ENCODE measurements around the gene ZNF701.
A peak's percentile ranks its signal among the peaks of the same experiment; 100 is the strongest.
"Not testable (repeated sequence)": the region's sequence is repeated elsewhere in the genome, so short reads cannot be mapped to it uniquely, and the experiment has no call there.

ZNF701 gene

DNA sequence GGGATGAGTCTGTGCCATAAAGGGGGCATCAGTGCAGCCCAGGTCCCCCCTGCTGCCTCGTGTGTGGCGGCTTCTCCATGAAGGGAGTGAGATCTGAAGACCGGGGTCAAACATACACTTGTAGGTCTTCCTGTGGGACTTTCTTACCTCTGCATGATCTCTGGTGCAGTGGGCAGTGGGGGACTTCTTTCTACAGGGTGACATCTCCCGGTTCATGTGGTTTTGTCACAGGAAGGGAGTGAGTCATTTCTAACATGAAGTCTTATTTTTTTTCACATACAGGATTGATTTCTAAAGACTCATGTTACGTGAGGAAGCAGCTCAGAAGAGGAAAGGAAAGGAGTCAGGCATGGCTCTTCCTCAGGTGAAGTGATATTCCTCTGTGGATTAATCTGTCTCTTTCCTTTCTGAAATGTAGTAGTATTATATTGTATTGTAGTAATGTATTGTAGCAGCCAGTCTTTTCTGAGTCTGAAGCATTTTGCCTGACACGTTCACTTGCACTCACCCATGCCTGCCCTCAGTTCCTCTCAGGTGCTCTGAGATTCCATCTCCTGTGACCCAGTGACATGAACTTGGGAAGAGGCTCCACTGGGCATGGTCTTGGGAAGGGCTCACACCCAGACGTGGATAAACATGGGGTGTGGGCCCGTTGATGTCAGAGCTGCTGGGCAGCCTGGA is 27.0 kb upstream of the ZNF701 start:
- no peak for TF ChIP-seq JUND (IDR thresholded peaks at IDR 0.05; ENCODE audit: low read depth)
- no peak for DNase-seq (ENCODE audit: low read depth in 1 of 2, low spot score in 1 of 2)
- in situ Hi-C loops (cut with HindIII; ENCODE audit: low pct_unique_long_range_greater_than_20kb, low sequenced_read_pairs), result no loop called here

GRCh38 chr19:52554216-52554971 is 15.7 kb upstream of the ZNF701 start:
- no peak for DNase-seq (ENCODE audit: low read depth in 1 of 2, low spot score in 1 of 2)
- in situ Hi-C loops (cut with HindIII; ENCODE audit: low pct_unique_long_range_greater_than_20kb, low sequenced_read_pairs), result no loop called here
- TF ChIP-seq JUND (IDR thresholded peaks at IDR 0.05; ENCODE audit: low read depth), result no peak

GRCh38 chr19:52557231-52557995 is 12.7 kb upstream of the ZNF701 start:
- in situ Hi-C loops (cut with HindIII; ENCODE audit: low pct_unique_long_range_greater_than_20kb, low sequenced_read_pairs), result no loop called here
- TF ChIP-seq JUND (IDR thresholded peaks at IDR 0.05; ENCODE audit: low read depth), result no peak

DNA sequence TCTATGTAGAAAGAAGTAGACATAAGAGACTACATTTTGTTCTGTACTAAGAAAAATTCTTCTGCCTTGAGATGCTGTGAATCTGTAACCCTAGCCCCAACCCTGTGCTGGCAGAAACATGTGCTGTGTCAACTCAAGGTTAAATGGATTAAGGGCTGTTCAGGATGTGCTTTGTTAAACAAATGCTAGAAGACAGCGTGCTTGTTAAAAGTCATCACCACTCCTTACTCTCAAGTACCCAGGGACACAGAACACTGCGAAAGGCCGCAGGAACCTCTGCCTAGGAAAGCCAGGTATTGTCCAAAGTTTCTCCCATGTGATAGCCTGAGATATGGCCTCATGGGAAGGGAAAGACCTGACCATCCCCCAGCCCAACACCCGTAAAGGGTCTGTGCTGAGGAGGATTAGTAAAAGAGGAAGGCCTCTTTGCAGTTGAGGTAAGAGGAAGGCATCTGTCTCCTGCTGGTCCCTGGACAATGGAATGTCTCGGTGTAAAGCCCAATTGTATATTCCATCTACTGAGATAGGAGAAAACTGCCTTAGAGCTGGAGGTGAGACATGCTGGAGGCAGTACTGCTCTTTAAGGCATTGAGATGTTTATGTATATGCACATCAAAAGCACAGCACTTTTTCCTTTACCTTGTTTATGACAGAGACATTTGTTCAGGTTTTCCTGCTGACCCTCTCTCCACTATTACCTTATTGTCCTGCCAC is 11.2 kb upstream of the ZNF701 start:
- DNase-seq (ENCODE audit: low read depth in 1 of 2, low spot score in 1 of 2); in situ Hi-C loops (cut with HindIII; ENCODE audit: low pct_unique_long_range_greater_than_20kb, low sequenced_read_pairs): not testable (repeated sequence)

More at GRCh38 chr19:52557231-52557995, 12.7 kb upstream of the ZNF701 start:
- no peak for DNase-seq (ENCODE audit: low read depth in 1 of 2, low spot score in 1 of 2)

DNA sequence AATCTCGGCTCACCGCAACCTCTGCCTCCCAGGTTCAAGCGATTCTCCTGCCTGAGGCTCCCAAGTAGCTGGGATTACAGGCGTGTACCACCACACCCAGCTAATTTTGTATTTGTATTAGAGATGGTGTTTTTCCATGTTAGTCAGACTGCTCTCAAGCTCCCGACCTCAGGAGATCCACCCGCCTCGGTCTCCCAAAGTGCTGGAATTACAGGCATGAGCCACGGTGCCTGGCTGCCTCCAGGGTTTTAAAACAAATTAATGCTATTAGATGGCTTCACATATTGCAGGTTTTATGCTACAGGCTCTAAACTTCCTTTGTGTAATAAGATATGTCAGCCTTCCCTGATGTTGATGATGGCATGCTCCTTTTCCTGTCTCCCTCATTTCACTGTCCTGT is 8.5 kb upstream of the ZNF701 start:
- in situ Hi-C loops (cut with HindIII; ENCODE audit: low pct_unique_long_range_greater_than_20kb, low sequenced_read_pairs); DNase-seq (ENCODE audit: low read depth in 1 of 2, low spot score in 1 of 2): not testable (repeated sequence)

GRCh38 chr19:52566121-52566520 is 4.0 kb upstream of the ZNF701 start:
- in situ Hi-C loops (cut with HindIII; ENCODE audit: low pct_unique_long_range_greater_than_20kb, low sequenced_read_pairs), result no loop called here
- TF ChIP-seq JUND (IDR thresholded peaks at IDR 0.05; ENCODE audit: low read depth), result no peak
- no peak for DNase-seq (ENCODE audit: low read depth in 1 of 2, low spot score in 1 of 2)

DNA sequence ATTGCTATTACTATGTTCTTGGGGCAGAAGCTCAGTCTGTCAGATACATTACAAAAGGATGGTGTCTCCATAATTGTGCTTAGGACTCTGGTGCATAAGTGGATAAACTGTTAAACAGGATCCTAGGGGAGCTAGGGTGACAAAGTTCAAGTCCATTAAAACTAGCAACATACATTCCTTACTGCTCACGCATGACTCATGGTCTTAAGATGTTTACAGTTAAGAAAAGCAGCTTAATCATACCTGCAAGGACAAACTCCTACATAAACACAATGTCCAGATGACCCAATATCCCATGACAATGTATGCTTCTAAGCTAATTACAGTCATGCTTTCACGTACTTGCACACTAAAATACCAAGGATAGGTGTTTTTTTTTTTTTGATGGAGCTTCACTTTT is 3.5 kb upstream of the ZNF701 start:
- in situ Hi-C loops (cut with HindIII; ENCODE audit: low pct_unique_long_range_greater_than_20kb, low sequenced_read_pairs), result no loop called here
- no peak for TF ChIP-seq JUND (IDR thresholded peaks at IDR 0.05; ENCODE audit: low read depth)
- peak in 1 of 2 experiments; percentile 30 for DNase-seq (ENCODE audit: low read depth in 1 of 2, low spot score in 1 of 2)

GRCh38 chr19:52567921-52568320 is 2.2 kb upstream of the ZNF701 start:
- no peak for TF ChIP-seq JUND (IDR thresholded peaks at IDR 0.05; ENCODE audit: low read depth)
- no peak for DNase-seq (ENCODE audit: low read depth in 1 of 2, low spot score in 1 of 2)
- in situ Hi-C loops (cut with HindIII; ENCODE audit: low pct_unique_long_range_greater_than_20kb, low sequenced_read_pairs), result no loop called here

- in situ Hi-C loops (cut with HindIII; ENCODE audit: low pct_unique_long_range_greater_than_20kb, low sequenced_read_pairs), result not testable (repeated sequence)
Measured at GRCh38 chr19:52569638-52569999, 468 bp upstream of the ZNF701 start.

GRCh38 chr19:52584736-52585440 is 14.8 kb downstream of the ZNF701 start:
- in situ Hi-C loops (cut with HindIII; ENCODE audit: low pct_unique_long_range_greater_than_20kb, low sequenced_read_pairs), result no loop called here
- no peak for TF ChIP-seq JUND (IDR thresholded peaks at IDR 0.05; ENCODE audit: low read depth)
- DNase-seq (ENCODE audit: low read depth in 1 of 2, low spot score in 1 of 2), result no peak

More at GRCh38 chr19:52569638-52569999, 468 bp upstream of the ZNF701 start:
- peak; percentile 19 to 75 for DNase-seq (ENCODE audit: low read depth in 1 of 2, low spot score in 1 of 2)

DNA sequence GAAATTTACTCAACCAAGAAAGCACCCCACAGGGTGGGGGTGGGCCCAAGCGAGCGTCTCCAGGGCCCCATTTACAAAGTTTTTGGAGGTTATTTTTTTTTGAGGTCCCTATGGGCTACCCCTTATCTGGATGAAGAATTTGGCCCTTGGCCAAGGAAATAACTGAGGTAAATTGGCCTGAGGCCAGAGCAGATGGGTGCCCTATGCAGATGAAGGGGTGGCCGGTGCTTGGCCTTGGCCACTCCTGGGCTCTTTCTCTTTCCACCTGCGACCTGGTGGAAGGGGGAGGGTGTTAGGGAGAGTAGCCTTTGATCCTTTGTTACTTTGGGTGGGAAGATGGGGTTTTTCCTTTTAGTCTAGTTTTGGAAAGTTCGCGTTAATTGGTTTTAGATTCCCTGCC is 15.5 kb downstream of the ZNF701 start:
- in situ Hi-C loops (cut with HindIII; ENCODE audit: low pct_unique_long_range_greater_than_20kb, low sequenced_read_pairs), result no loop called here
- no peak for TF ChIP-seq JUND (IDR thresholded peaks at IDR 0.05; ENCODE audit: low read depth)
- no peak for DNase-seq (ENCODE audit: low read depth in 1 of 2, low spot score in 1 of 2)

DNA sequence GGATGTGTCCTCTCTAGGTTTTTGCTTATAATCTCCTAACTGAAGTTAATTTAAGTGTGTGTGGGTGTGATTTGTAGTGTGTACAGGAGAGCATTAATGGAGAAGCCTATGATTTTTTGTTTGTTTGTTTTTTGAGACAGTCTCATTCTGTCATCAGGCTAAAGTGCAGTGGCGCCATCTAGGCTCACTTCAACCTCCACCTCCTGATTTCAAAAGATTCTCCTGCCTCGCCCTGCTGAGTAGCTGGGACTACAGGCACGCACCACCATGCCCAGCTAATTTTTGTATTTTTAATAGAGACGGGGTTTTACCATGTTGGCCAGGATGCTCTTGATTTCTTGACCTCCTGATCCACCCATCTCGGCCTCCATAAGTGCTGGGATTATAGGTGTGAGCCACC is 20.6 kb downstream of the ZNF701 start:
- in situ Hi-C loops (cut with HindIII; ENCODE audit: low pct_unique_long_range_greater_than_20kb, low sequenced_read_pairs), result no loop called here
- TF ChIP-seq JUND (IDR thresholded peaks at IDR 0.05; ENCODE audit: low read depth), result no peak
- DNase-seq (ENCODE audit: low read depth in 1 of 2, low spot score in 1 of 2), result peak in 1 of 2 experiments; percentile 48

Measured in T47D (cell line).